ENCODE results near the gene UAP1. TPM values are rescaled to one million over a fixed set of nuclear protein-coding genes. Genes with fewer than 3 reads are reported as not detected.

The UAP1 gene
- total RNA-seq, 4 donors from 2014 or later, result 39.2 to 84.7 (median 64.0) TPM

GRCh38 chr1:162616848-162617247 lies 55.3 kb downstream of the UAP1 start:
- TF ChIP-seq POLR2A (IDR thresholded peaks at IDR 0.05) (no peak), CTCF (IDR thresholded peaks at IDR 0.05) (no peak)
- no peak overlapping the region for H3K4me3 ChIP-seq (replicated peaks in 1 of 3)
- H3K9me3 ChIP-seq, result no peaks in the 10 kb centered on the region
- H3K27ac ChIP-seq, result no peak overlapping the region
- intact Hi-C loops (cut with DNase I), result no loop called here
- no peaks in the 10 kb centered on the region for H3K27me3 ChIP-seq
- no peaks in the 10 kb centered on the region for H3K4me1 ChIP-seq
- DNase-seq, result no peak
- WGBS, 2 donors, result 66 to 70% methylated on average over 1 of the region's 1 CpG
- H3K36me3 ChIP-seq, result no peaks in the 10 kb centered on the region

GRCh38 chr1:162617513-162617912 lies 56.0 kb downstream of the UAP1 start:
- Histone ChIP-seq H3K27me3 (no peaks in the 10 kb centered on the region), H3K9me3 (no peaks in the 10 kb centered on the region), H3K4me1 (no peaks in the 10 kb centered on the region), H3K27ac (no peak overlapping the region), H3K4me3 (replicated peaks in 1 of 3) (no peak overlapping the region), H3K36me3 (no peaks in the 10 kb centered on the region)
- TF ChIP-seq POLR2A (IDR thresholded peaks at IDR 0.05) (no peak), CTCF (IDR thresholded peaks at IDR 0.05) (no peak)
- WGBS, 2 donors, result 96 to 98% methylated on average over 1 of the region's 1 CpG
- intact Hi-C loops (cut with DNase I), result no loop called here
- DNase-seq, result no peak

- no peaks in the 10 kb centered on the region for H3K36me3 ChIP-seq
- H3K4me1 ChIP-seq, result no peaks in the 10 kb centered on the region
- intact Hi-C loops (cut with DNase I), result no loop called here
- 92 to 95% methylated on average over 3 of the region's 3 CpGs for WGBS, 2 donors
- no peak for TF ChIP-seq CTCF (IDR thresholded peaks at IDR 0.05)
- TF ChIP-seq POLR2A (IDR thresholded peaks at IDR 0.05), result no peak
- no peak for DNase-seq
- no peaks in the 10 kb centered on the region for H3K27me3 ChIP-seq
- H3K9me3 ChIP-seq, result no peaks in the 10 kb centered on the region
- no peak overlapping the region for H3K27ac ChIP-seq
- no peak overlapping the region for H3K4me3 ChIP-seq (replicated peaks in 1 of 3)
Measured at GRCh38 chr1:162619076-162619475, 57.6 kb downstream of the UAP1 start.

- no peak for DNase-seq
- H3K4me3 ChIP-seq (replicated peaks in 1 of 3), result no peak overlapping the region
- TF ChIP-seq CTCF (IDR thresholded peaks at IDR 0.05), result no peak
- TF ChIP-seq POLR2A (IDR thresholded peaks at IDR 0.05), result no peak
- no peak overlapping the region for H3K27ac ChIP-seq
- H3K27me3 ChIP-seq, result no peaks in the 10 kb centered on the region
- H3K4me1 ChIP-seq, result no peaks in the 10 kb centered on the region
- H3K36me3 ChIP-seq, result no peaks in the 10 kb centered on the region
- intact Hi-C loops (cut with DNase I), result no loop called here
- H3K9me3 ChIP-seq, result no peaks in the 10 kb centered on the region
Measured at GRCh38 chr1:162621256-162621655, 59.7 kb downstream of the UAP1 start.

- H3K9me3 ChIP-seq, result no peaks in the 10 kb centered on the region
- H3K27me3 ChIP-seq, result no peaks in the 10 kb centered on the region
- intact Hi-C loops (cut with DNase I), result no loop called here
- TF ChIP-seq POLR2A (IDR thresholded peaks at IDR 0.05) (no peak), CTCF (IDR thresholded peaks at IDR 0.05) (no peak)
- no peak overlapping the region for H3K27ac ChIP-seq
- no peaks in the 10 kb centered on the region for H3K36me3 ChIP-seq
- H3K4me3 ChIP-seq (replicated peaks in 1 of 3), result no peak overlapping the region
- WGBS, 2 donors, result 57 to 81% methylated on average over 2 of the region's 2 CpGs
- DNase-seq, result no peak
- H3K4me1 ChIP-seq, result no peaks in the 10 kb centered on the region
Measured at GRCh38 chr1:162625679-162626078, 64.2 kb downstream of the UAP1 start.

All from thyroid gland (tissue), 4 donors.